Cardiac muscle cell (in vitro differentiated cells and primary cell): ENCODE data around the gene SMIM9. TPM values are rescaled to one million over a fixed set of nuclear protein-coding genes. Genes with fewer than 3 reads are reported as not detected.

Experiments used
- DNase-seq, 2 donors: peaks; one replicate each; pipeline versions ENCODE4 v3.0.0 to v3.0.0-alpha.2; 2010 to 2017; ENCODE audit warnings: low read depth in 1 of 2, low spot score in 1 of 2
- H3K27ac ChIP-seq: fragments of 200-600 bp; sonication (generic); 2 replicates; pipeline ENCODE4 v1.5.1; 2016
- H3K27me3 ChIP-seq: fragments of 200-600 bp; sonication (generic); 2 replicates; pipeline ENCODE4 v1.6.0; 2016; ENCODE audit warnings: control low read depth
- H3K36me3 ChIP-seq: fragments of 200-600 bp; sonication (generic); 2 replicates; pipeline ENCODE4 v1.5.1; 2016; ENCODE audit warnings: control low read depth
- H3K4me1 ChIP-seq: fragments of 200-600 bp; sonication (generic); 2 replicates; pipeline ENCODE4 v1.8.1; 2017; ENCODE audit warnings: low read depth, mild to moderate bottlenecking, mixed run types
- H3K4me3 ChIP-seq: fragments of 200-600 bp; sonication (generic); 2 replicates; pipeline ENCODE4 v1.5.1; 2016; ENCODE audit warnings: mild to moderate bottlenecking
- H3K9me3 ChIP-seq: fragments of 200-600 bp; sonication (generic); 2 replicates; pipeline ENCODE4 v1.5.1; 2017; ENCODE audit warnings: low read depth, mild to moderate bottlenecking, control low read depth
- CTCF ChIP-seq: IDR thresholded peaks from 2 replicates; pipeline ENCODE4 v1.5.1; 2012; ENCODE audit warnings: low read depth, mild to moderate bottlenecking, low read length
- polyA plus RNA-seq: library from polyadenylated mRNA; unstranded; fragments of >200 nt; fragmentation: Nextera tagmentation; extraction: Ambion mirVana; gene quantifications from 2 replicates; pipeline ENCODE4 v1.2.1, GENCODE V29; 2016
- total RNA-seq: library from RNA; depleted of rRNA; stranded (reverse); fragments of >200 nt; gene quantifications from 2 replicates; pipeline ENCODE4 v1.2.3, GENCODE V29; 2016

SMIM9 gene
- total and polyA plus RNA-seq, 2 experiments from 2014 or later, result not detected

GRCh38 chrX:154836163-154836562, 1.7 kb upstream of the SMIM9 start:
- DNase-seq, result no peak
- Histone ChIP-seq H3K9me3 (no peaks in the 10 kb centered on the region), H3K4me3 (no peak overlapping the region), H3K36me3 (no peaks in the 10 kb centered on the region), H3K27me3 (no peaks in the 10 kb centered on the region), H3K27ac (no peak overlapping the region), H3K4me1 (no peaks in the 10 kb centered on the region)
- no peak for TF ChIP-seq CTCF

- no peak for TF ChIP-seq CTCF
- H3K4me1 ChIP-seq, result no peaks in the 10 kb centered on the region
- H3K27me3 ChIP-seq, result no peaks in the 10 kb centered on the region
- no peak overlapping the region for H3K27ac ChIP-seq
- H3K4me3 ChIP-seq, result no peak overlapping the region
- DNase-seq, result no peak
- no peaks in the 10 kb centered on the region for H3K9me3 ChIP-seq
- no peaks in the 10 kb centered on the region for H3K36me3 ChIP-seq
Observed at GRCh38 chrX:154833746-154834274, 652 bp downstream of the SMIM9 start.

GRCh38 chrX:154829926-154830442, 4.5 kb downstream of the SMIM9 start:
- no peak for DNase-seq
- H3K27me3 ChIP-seq, result no peaks in the 10 kb centered on the region
- no peak for TF ChIP-seq CTCF

GRCh38 chrX:154829134-154829533, 5.3 kb downstream of the SMIM9 start:
- Histone ChIP-seq H3K9me3 (no peaks in the 10 kb centered on the region), H3K4me1 (no peaks in the 10 kb centered on the region), H3K36me3 (no peaks in the 10 kb centered on the region), H3K4me3 (no peak overlapping the region), H3K27ac (no peak overlapping the region), H3K27me3 (no peaks in the 10 kb centered on the region)
- no peak for DNase-seq
- no peak for TF ChIP-seq CTCF

More at GRCh38 chrX:154829926-154830442, 4.5 kb downstream of the SMIM9 start:
- no peaks in the 10 kb centered on the region for H3K9me3 ChIP-seq
- H3K36me3 ChIP-seq, result no peaks in the 10 kb centered on the region
- no peaks in the 10 kb centered on the region for H3K4me1 ChIP-seq
- H3K4me3 ChIP-seq, result no peak overlapping the region
- H3K27ac ChIP-seq, result no peak overlapping the region

GRCh38 chrX:154828016-154828408, 6.5 kb downstream of the SMIM9 start:
- DNase-seq, result no peak
- no peak for TF ChIP-seq CTCF
- H3K4me1 ChIP-seq, result no peaks in the 10 kb centered on the region
- H3K36me3 ChIP-seq, result no peaks in the 10 kb centered on the region
- no peak overlapping the region for H3K27ac ChIP-seq
- H3K27me3 ChIP-seq, result no peaks in the 10 kb centered on the region
- H3K9me3 ChIP-seq, result peaks cover 3% of the 10 kb centered on the region
- H3K4me3 ChIP-seq, result no peak overlapping the region
